Skeletal muscle cell (primary cell): ENCODE results near the gene TNFSF15.

Experiments
- DNase-seq: peaks from one replicate; pipeline ENCODE4 v3.0.0-alpha.2; 2010; ENCODE audit warnings: low read depth
- H3K4me3 ChIP-seq: 2 replicates; pipeline ENCODE4 v1.5.1; 2011; ENCODE audit warnings: low read depth, mild to moderate bottlenecking, control low read depth, low read length, moderate library complexity

Gene TNFSF15

GRCh38 chr9:114805670-114806525 lies at the start of gene TNFSF15:
Gene TNFSF15 (minus strand): TSS chr9:114806039. CDS start chr9:114806012, 27 bp downstream.
- H3K4me3 ChIP-seq: no peak within 1 kb of the TSS
- no peak for DNase-seq

GRCh38 chr9:114855488-114855887 lies 49.6 kb upstream of the TNFSF15 start:
- H3K4me3 ChIP-seq: no peak overlapping the region
- no peak for DNase-seq

- no peak for DNase-seq
- no peak overlapping the region for H3K4me3 ChIP-seq
These were observed 49.0 kb upstream of the TNFSF15 start for GRCh38 chr9:114854736-114855355.

- no peak for DNase-seq
These were observed 47.4 kb upstream of the TNFSF15 start for GRCh38 chr9:114853071-114853855.

GRCh38 chr9:114852050-114852594 lies 46.3 kb upstream of the TNFSF15 start:
- peak; percentile 82 for DNase-seq
- no peak overlapping the region for H3K4me3 ChIP-seq

More at GRCh38 chr9:114853071-114853855, 47.4 kb upstream of the TNFSF15 start:
- no peak overlapping the region for H3K4me3 ChIP-seq

GRCh38 chr9:114851306-114851705 lies 45.5 kb upstream of the TNFSF15 start:
- no peak overlapping the region for H3K4me3 ChIP-seq
- DNase-seq: no peak

- H3K4me3 ChIP-seq: no peak overlapping the region
- no peak for DNase-seq
These were observed 45.0 kb upstream of the TNFSF15 start for GRCh38 chr9:114850871-114851270.

- H3K4me3 ChIP-seq: no peak overlapping the region
- no peak for DNase-seq
These were observed 43.6 kb upstream of the TNFSF15 start for GRCh38 chr9:114849450-114849849.

DNA sequence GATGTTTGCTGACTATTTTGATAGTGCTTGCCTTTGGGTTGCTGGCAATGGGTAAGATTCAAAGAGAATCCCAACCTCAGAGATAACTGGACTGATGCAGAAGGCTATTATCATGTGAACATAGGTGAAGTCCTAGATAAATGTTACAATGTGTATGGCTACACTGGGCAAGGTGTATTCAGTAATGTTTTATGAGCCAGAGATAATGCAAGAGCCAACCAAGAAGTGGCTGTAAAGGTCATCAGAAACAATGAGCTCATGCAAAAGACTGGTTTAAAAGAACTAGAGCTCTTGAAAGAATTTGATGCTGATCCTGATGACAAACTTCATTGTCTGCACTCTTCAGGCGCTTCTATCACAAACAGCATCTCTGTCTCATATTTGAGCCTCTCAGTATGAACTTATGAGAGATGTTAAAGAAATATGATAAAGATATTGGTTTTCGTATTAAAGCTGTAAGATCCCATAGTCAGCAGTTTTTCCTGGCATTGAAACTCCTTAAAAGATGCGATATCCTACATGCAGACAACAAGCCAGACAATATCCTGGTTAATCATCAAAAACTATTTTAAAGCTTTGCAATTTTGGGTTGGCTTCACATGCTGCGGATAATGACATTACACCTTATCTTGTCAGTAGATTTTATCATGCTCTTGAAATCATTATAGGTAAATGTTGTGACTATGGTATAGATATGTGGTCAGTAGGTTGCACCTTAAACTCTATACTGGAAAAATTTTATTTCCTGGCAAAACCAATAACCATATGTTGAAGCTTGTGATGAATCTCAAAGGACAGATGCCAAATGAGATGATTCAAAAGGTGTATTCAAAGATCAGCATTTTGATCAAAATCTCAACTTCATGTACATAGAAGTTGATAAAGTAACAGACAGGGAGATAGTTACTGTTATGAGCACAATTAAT lies 41.9 kb upstream of the TNFSF15 start:
- H3K4me3 ChIP-seq: no peak overlapping the region
- no peak for DNase-seq

DNA sequence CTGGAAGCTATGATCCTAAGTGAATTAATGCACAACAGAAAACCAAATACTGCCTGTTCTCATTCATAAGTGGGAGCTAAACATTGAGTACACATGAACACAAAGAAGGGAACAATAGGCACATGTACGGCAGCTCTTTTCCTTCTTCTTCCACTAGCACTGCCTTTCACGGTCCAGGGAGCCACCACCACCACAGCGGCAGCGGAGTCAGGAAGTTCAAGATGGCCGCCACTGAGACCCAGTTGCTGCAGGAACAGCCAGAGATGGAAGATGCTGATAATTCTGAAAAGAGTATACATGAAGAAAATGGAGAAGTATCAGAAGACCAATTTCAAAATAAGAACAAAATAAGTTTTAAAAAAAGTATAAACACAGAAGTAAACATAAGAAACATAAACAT lies 39.5 kb upstream of the TNFSF15 start:
- DNase-seq: no peak
- no peak overlapping the region for H3K4me3 ChIP-seq

DNA sequence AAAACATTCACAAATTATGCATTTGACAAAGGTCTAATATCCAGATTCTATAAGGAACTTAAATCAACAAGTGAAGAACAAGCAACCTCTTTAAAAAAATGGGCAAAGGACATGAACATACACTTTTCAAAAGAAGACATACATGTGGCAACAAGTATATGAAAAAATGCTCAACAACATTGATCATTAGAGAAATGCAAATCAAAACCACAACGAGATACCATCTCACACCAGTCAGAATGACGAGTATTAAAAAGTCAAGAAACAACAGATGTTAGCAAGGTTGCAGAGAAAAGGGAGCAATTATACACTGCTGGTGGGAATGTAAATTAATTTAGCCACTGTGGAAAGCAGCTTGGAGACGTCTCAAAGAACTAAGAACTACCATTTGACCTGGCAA lies 38.9 kb upstream of the TNFSF15 start:
- H3K4me3 ChIP-seq: no peak overlapping the region
- no peak for DNase-seq

DNA sequence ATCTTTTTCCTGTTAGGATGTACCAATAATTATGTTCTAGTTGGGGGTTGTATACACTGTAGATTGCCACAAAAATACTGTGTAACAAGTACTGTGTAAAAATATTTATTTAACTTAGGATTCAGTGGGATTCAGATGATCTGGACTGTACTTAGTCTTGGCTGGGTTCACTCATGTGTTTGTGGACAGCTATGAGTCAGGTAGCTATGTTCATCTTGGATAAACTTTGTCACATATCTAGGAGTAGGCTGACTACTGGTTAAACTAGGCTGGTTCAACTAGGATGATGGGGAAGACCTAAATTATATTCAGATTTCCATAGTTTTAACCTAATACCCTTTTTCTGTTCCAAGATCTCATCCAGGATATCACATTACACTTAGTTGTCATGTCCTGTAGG lies 32.1 kb upstream of the TNFSF15 start:
- DNase-seq: no peak
- H3K4me3 ChIP-seq: no peak overlapping the region

DNA sequence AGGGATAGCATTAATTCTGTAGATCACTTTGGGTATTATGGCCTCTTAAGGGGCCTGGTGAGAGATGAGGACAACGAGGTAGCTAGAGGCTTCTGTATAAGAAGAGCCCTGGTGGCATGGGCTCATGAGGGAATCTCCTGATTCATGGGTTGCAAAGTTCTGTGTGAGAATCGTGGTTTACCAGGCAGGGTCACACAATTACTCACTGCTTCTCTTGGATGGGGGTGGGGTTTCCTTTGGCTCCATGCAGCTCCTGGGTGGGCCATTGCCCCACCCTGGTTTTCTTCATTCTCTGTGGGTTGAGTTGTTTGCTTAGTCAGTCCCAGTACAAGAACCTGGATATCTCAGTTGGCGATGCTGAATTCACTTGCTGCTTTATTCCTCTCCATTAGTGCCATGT lies 30.9 kb upstream of the TNFSF15 start:
- DNase-seq: no peak
- H3K4me3 ChIP-seq: no peak overlapping the region

DNA sequence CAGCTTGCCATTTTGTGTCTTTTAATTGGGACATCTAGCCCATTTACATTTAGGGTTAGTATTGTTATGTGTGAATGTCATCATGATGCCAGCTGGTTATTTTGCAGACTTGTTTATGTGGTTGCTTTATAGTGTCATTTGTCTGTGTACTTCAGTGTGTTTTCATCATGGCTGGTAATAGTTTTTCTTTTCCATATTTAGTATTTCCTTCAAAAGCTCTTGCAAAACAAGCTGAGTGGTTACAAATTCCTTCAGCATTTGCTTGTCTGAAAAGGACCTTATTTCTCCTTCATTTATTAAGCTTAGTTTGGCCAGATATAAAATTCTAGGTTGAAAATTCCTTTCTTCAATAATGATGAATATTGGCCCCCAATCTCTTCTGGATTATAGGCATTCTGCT lies 28.5 kb upstream of the TNFSF15 start:
- no peak for DNase-seq
- H3K4me3 ChIP-seq: no peak overlapping the region

DNA sequence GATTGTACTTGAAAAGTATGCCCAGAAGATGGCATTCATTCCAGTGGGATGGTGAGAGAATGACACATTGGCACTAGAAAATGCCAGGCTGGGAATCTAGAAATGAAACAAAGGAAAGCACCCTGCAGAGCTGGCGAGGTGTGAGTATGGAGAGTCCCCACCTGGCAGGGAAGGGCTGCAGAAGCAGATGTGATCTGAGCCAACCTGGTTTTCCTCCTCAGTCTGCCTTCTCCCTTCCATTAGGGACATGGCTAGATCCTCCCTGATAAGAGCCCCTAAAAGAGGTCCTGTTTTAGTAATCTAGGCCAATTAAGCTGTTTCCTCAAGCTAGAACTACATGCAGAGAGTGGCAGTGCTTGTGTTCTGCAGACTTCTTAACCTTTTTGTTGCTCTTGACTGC lies 24.7 kb upstream of the TNFSF15 start:
- no peak for DNase-seq

DNA sequence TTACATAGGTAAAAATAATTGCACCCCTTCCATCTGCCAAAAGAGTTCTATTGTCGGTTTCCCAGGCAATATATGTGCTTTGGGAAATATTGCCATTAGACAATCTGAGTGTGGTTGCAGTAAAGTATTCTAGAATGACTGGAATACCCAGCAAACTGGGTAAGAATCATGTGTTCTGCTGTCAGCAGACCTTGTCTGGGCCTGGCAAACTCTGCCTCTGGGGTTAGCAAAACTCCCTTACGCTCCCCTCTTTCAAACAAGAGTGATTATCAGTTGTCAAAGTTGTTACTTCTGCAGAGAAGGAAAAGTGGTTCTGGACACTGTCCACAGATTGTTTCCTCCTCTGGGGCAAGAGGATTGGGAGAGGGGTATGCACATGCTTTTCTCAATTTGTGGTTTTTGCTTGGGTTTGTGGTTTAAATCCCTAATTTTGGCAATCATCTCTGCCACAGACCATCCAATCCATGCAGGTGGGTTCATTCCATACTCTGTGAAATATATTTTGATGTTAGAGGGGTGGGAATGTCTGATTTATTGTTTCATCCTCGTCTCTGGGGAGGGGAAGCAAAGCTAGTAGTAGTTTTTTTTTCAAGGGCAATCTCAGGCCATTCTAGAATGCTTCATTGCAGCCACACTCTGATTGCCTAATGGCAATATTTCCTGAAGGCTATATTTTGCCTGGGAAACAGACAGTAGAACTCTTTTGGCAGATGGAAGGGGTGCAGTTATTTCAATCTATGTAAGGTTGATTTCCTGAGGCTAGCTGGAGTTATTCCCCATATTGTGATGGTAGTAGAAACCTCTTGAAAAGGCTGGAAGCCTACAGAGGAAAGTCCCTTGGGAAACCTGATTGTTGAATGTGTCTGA lies 24.0 kb upstream of the TNFSF15 start:
- DNase-seq: no peak
- no peak overlapping the region for H3K4me3 ChIP-seq

More for the DNA sequence above, 24.7 kb upstream of the TNFSF15 start:
- no peak overlapping the region for H3K4me3 ChIP-seq

- no peak overlapping the region for H3K4me3 ChIP-seq
- DNase-seq: no peak
These were observed 22.4 kb upstream of the TNFSF15 start for GRCh38 chr9:114828303-114828650.

DNA sequence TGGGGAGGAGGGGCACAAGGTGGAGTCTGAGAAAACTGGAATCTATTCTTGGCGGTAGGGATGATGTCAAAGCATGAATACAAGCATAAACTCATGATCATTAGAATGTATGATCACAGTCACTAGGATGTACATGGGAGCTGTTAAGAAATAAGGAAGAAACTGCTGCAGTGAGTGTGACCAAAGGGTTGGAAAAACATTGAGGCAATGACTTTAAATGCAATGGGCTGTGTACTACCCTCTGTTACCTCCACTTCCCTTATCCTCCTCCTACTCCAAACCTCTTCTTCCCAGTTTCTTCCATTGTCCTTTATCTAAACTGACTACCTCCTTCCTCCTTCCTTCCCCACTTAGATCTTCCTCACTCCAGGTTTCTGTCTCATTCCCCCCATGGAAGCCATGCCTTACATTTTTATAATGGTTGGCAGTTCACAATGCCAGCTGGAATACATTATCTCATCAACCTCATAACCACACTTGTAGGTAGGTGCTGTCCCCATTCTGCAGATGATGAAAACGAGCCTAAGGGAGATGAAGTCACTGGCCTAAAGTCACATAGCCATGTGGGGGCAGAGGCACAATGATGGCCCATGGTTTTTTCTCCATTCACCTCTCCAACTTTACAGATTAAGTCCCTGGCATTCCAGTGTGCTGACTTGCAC lies 21.9 kb upstream of the TNFSF15 start:
- H3K4me3 ChIP-seq: no peak overlapping the region
- no peak for DNase-seq
